Sigmoid colon (tissue), 7 donors: ENCODE data around the gene HS3ST2. TPM values are rescaled to one million over a fixed set of nuclear protein-coding genes. Genes with fewer than 3 reads are reported as not detected.

Source experiments
- DNase-seq: peaks from one replicate; pipeline ENCODE4 v3.0.0-alpha.2; 2019
- H3K27ac ChIP-seq, 4 donors: fragments of 200-600 bp; sonication (generic); one replicate each; pipeline ENCODE4 v1.5.1; 2016 to 2019; ENCODE audit warnings: mild to moderate bottlenecking in 1 of 4
- H3K27me3 ChIP-seq, 3 donors: fragments of 200-600 bp; sonication (generic); one replicate each; pipeline ENCODE4 v1.5.1; 2019; ENCODE audit warnings: mild to moderate bottlenecking in 1 of 3
- H3K36me3 ChIP-seq, 4 donors: fragments of 200-600 bp; sonication (generic); one replicate each; pipeline ENCODE4 v1.5.1; 2016 to 2019
- H3K4me1 ChIP-seq, 4 donors: fragments of 200-600 bp; sonication (generic); one replicate each; pipeline ENCODE4 v1.5.1; 2017 to 2019
- H3K4me3 ChIP-seq, 4 donors: fragments of 200-600 bp; sonication (generic); one replicate each; pipeline ENCODE4 v1.5.1; 2017 to 2019; ENCODE audit warnings: mild to moderate bottlenecking in 2 of 4, moderate library complexity in 1 of 4
- H3K9me3 ChIP-seq, 4 donors: fragments of 200-600 bp in 3 of 4; sonication (generic) in 3 of 4; one replicate each; pipeline versions ENCODE4 v1.5.1 to v1.6.1; 2013 to 2019
- EP300 ChIP-seq, 4 donors: sonication (generic); formaldehyde crosslinking; IDR thresholded peaks; one replicate each; pipeline ENCODE4 v1.6.1; 2017; ENCODE audit warnings: antibody characterized with exemption in 4 of 4
- POLR2A ChIP-seq, 2 donors: fragments of 450-650 bp; IDR thresholded peaks; one replicate each; pipeline ENCODE4 v1.6.1; 2016; ENCODE audit warnings: antibody characterized with exemption in 2 of 2, mild to moderate bottlenecking in 2 of 2, moderate library complexity in 2 of 2
- POLR2AphosphoS5 ChIP-seq, 4 donors: sonication (generic); formaldehyde crosslinking; IDR thresholded peaks; one replicate each; pipeline ENCODE4 v1.6.1; 2017; ENCODE audit warnings: antibody characterized with exemption in 4 of 4
- WGBS, 2 donors: extraction: QIAGEN DNeasy Blood & Tissue Kit; methylation state at CpG; one replicate each; pipeline ENCODE4 v1.1.7; 2013; 5-methylcytosine and 5-hydroxymethylcytosine counted together
- intact Hi-C: fragments of 100-400 bp; cut with DNase I; formaldehyde crosslinking; loops from one replicate; pipeline ENCODE4 v1.15.1; 2023
- polyA plus RNA-seq, 3 donors: library from polyadenylated mRNA; stranded (reverse); fragments of 200-250 nt; gene quantifications; one replicate each; pipeline ENCODE4 v1.2.3, GENCODE V29; 2013
- total RNA-seq, 4 donors: library from RNA; depleted of rRNA; stranded (reverse); fragments of >200 nt; gene quantifications; one replicate each; pipeline ENCODE4 v1.1.0, GENCODE V29; 2016
- TF ChIP-seq, protein P1 (sequence below), 4 experiments: fragments of 450-650 bp in 3 of 4; fragments of 200-600 bp in 1 of 4; IDR thresholded peaks; one replicate each; pipeline ENCODE4 v1.5.1; 2016 to 2019; ENCODE audit warnings: antibody characterized with exemption in 4 of 4, mild to moderate bottlenecking in 3 of 4, moderate library complexity in 2 of 4
- donor health status: healthy with polysubstance abuse.
- donor health status: Bipolar disorder and iron deficiency.
- donor health status: healthy.

HS3ST2 gene
- total and polyA plus RNA-seq, 7 donors, result 0.20 to 1.8 (median 0.62) TPM; not detected in 1

DNA sequence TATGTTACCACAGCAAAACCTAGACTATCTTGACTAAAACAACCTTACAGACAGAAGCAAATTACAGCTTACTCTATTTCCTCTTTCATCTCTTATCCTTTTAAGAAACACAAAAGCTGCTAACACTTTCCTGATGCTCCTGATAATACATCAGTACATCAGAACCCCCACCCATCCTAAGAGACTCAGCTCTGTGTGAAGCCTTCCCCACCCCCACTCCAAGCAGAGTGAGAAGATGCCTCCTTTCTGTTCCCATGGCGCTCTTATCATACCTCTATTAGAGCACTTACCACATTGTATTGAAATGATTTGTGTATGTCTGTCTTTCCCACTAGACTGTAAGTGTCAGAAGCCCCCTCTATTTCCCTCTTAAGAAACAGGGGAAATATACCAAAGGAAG is 42.4 kb upstream of the HS3ST2 start:
- TF ChIP-seq POLR2AphosphoS5 (IDR thresholded peaks at IDR 0.05) (no peak), POLR2A (IDR thresholded peaks at IDR 0.05) (no peak), EP300 (IDR thresholded peaks at IDR 0.05) (no peak)
- TF ChIP-seq, protein P1, sequence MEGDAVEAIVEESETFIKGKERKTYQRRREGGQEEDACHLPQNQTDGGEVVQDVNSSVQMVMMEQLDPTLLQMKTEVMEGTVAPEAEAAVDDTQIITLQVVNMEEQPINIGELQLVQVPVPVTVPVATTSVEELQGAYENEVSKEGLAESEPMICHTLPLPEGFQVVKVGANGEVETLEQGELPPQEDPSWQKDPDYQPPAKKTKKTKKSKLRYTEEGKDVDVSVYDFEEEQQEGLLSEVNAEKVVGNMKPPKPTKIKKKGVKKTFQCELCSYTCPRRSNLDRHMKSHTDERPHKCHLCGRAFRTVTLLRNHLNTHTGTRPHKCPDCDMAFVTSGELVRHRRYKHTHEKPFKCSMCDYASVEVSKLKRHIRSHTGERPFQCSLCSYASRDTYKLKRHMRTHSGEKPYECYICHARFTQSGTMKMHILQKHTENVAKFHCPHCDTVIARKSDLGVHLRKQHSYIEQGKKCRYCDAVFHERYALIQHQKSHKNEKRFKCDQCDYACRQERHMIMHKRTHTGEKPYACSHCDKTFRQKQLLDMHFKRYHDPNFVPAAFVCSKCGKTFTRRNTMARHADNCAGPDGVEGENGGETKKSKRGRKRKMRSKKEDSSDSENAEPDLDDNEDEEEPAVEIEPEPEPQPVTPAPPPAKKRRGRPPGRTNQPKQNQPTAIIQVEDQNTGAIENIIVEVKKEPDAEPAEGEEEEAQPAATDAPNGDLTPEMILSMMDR (IDR thresholded peaks at IDR 0.05), result no peak
- H3K27ac ChIP-seq, result no peak overlapping the region
- intact Hi-C loops, result no loop called here
- DNase-seq, result no peak
- 72 to 74% methylated on average over 1 of the region's 1 CpG for WGBS, 2 donors
- no peaks in the 10 kb centered on the region for H3K36me3 ChIP-seq
- no peaks in the 10 kb centered on the region for H3K9me3 ChIP-seq
- H3K4me1 ChIP-seq, result no peaks in the 10 kb centered on the region
- H3K4me3 ChIP-seq, result no peak overlapping the region
- no peaks in the 10 kb centered on the region for H3K27me3 ChIP-seq

DNA sequence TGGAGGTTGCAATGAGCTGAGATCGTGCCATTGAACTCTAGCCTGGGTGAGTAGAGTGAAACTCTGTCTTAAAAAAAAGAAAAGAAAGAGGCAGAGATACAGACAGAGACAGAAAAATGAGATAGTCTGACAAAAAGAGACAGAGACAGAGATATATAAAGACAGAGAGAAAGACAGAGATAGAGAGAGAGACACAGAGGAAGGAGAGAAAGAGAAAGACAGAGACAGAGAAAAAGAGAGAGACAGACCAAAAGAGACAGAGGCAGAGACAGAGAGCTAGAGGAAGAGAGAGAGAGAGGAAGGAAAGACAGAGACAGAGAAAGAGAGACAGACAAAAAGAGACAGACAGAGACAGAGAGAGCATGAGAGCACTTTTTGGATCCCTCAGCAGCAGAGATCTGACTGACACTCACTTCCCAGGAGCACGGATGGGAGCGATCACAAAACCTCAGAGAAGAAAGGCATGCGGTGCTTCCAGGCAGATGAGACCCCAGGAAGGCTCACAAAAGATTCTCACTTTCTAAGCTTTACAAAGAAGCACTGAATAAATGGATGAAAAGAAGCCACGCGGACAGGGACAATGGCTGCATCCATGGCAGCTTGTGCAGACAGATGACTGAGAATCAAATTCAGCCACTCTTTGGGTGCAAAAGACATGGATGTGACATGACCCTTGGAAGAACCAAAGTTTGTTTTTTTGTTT is 38.6 kb upstream of the HS3ST2 start:
- no peaks in the 10 kb centered on the region for H3K36me3 ChIP-seq
- intact Hi-C loops, result no loop called here
- no peaks in the 10 kb centered on the region for H3K9me3 ChIP-seq
- H3K4me1 ChIP-seq, result no peaks in the 10 kb centered on the region
- TF ChIP-seq POLR2AphosphoS5 (IDR thresholded peaks at IDR 0.05), result no peak
- TF ChIP-seq, protein P1 (IDR thresholded peaks at IDR 0.05), result no peak
- no peak for TF ChIP-seq EP300 (IDR thresholded peaks at IDR 0.05)
- TF ChIP-seq POLR2A (IDR thresholded peaks at IDR 0.05), result no peak
- H3K27me3 ChIP-seq, result no peaks in the 10 kb centered on the region
- no peak overlapping the region for H3K27ac ChIP-seq
- H3K4me3 ChIP-seq, result no peak overlapping the region
- DNase-seq, result no peak
- 53 to 60% methylated on average over 6 of the region's 6 CpGs for WGBS, 2 donors

DNA sequence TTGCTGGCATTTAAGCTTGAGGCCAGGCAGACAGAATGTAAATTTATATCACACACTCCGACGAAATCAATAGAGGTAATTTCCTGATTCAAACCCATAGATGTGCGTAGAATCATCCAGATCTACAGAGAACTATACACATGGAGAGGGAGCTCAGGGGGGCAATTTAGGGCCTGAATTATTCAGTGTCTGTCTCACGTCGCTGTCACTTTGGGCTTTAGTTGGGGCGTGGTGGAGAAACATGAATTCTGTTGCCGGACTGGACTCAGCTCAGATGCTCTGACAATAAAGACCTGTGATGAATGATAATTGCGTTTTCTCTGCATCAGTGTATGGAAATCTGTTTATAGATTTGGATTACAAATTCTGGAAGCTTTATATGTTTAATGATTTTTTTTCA is 32.5 kb upstream of the HS3ST2 start:
- no peak overlapping the region for H3K27ac ChIP-seq
- H3K4me1 ChIP-seq, result no peaks in the 10 kb centered on the region
- intact Hi-C loops, result no loop called here
- WGBS, 2 donors, result 65 to 85% methylated on average over 8 of the region's 8 CpGs
- DNase-seq, result no peak
- no peaks in the 10 kb centered on the region for H3K9me3 ChIP-seq
- H3K36me3 ChIP-seq, result no peaks in the 10 kb centered on the region
- no peaks in the 10 kb centered on the region for H3K27me3 ChIP-seq
- H3K4me3 ChIP-seq, result no peak overlapping the region
- TF ChIP-seq, protein P1 (IDR thresholded peaks at IDR 0.05), result no peak
- TF ChIP-seq POLR2AphosphoS5 (IDR thresholded peaks at IDR 0.05) (no peak), POLR2A (IDR thresholded peaks at IDR 0.05) (no peak), EP300 (IDR thresholded peaks at IDR 0.05) (no peak)

DNA sequence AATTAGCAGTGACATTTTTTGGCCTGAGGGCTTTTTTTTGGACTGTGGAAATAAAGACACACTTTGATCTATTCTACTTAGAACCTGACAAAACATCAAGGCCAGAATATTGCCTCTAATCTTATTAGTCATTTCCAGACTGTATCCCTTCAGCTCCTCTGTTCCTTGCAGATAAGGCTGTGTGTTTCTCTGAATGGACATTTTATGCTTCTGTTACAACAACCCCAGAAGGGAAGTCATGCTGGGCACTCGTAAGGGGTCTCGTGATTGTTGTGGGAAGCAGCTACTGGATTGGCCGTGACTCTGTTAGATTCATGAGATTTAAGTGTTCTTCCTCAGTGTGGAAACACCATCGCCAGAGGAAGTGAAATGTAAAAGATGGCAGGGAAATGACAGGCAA is 31.6 kb upstream of the HS3ST2 start:
- Histone ChIP-seq H3K4me1 (peaks cover 0 to 5% (median 3%) of the 10 kb centered on the region in 4 donors), H3K4me3 (no peak overlapping the region), H3K36me3 (no peaks in the 10 kb centered on the region), H3K9me3 (no peaks in the 10 kb centered on the region), H3K27me3 (no peaks in the 10 kb centered on the region), H3K27ac (no peak overlapping the region)
- intact Hi-C loops, result no loop called here
- TF ChIP-seq EP300 (IDR thresholded peaks at IDR 0.05) (no peak), POLR2A (IDR thresholded peaks at IDR 0.05) (no peak), POLR2AphosphoS5 (IDR thresholded peaks at IDR 0.05) (no peak)
- TF ChIP-seq, protein P1 (IDR thresholded peaks at IDR 0.05), result no peak
- WGBS, 2 donors, result 24 to 70% methylated on average over 4 of the region's 4 CpGs
- no peak for DNase-seq
